Lower lobe of right lung (tissue), 2 donors: ENCODE data around the gene CCDC40. TPM values are rescaled to one million over a fixed set of nuclear protein-coding genes. Genes with fewer than 3 reads are reported as not detected.

Experiments used
- ATAC-seq, 2 donors: fragments of 200-7000 bp; cut with Tn5 transposase; one replicate each; pipeline ENCODE4 v1.9.1; 2020 to 2022; ENCODE audit warnings: mild to moderate bottlenecking in 2 of 2, moderate library complexity in 2 of 2
- DNase-seq: peaks from one replicate; pipeline ENCODE4 v3.0.0-alpha.2; 2020
- H3K27ac ChIP-seq: fragments of 200-600 bp; one replicate; pipeline ENCODE4 v1.8.0; 2022
- H3K27me3 ChIP-seq: fragments of 200-600 bp; one replicate; pipeline ENCODE4 v1.8.0; 2022; ENCODE audit warnings: low read depth
- H3K36me3 ChIP-seq: fragments of 200-600 bp; one replicate; pipeline ENCODE4 v1.8.0; 2022; ENCODE audit warnings: mild to moderate bottlenecking
- H3K4me1 ChIP-seq: fragments of 200-600 bp; one replicate; pipeline ENCODE4 v1.8.0; 2022
- H3K4me3 ChIP-seq: fragments of 200-600 bp; one replicate; pipeline ENCODE4 v1.8.0; 2022; ENCODE audit warnings: mild to moderate bottlenecking
- H3K9me3 ChIP-seq: fragments of 200-600 bp; one replicate; pipeline ENCODE4 v1.8.0; 2022
- CTCF ChIP-seq: fragments of 200-600 bp; IDR thresholded peaks from one replicate; pipeline ENCODE4 v1.8.0; 2022; ENCODE audit warnings: antibody characterized with exemption, mild to moderate bottlenecking
- intact Hi-C: fragments of 100-400 bp; cut with DNase I; formaldehyde crosslinking; loops from one replicate; pipeline ENCODE4 v1.11.0; 2022
- total RNA-seq: library from RNA; stranded (reverse); fragmentation: NEBNext Ultra II Directional; extraction: Animal tissue kit (Norgen Biotek cat#: 25700); gene quantifications from one replicate; pipeline ENCODE4 v1.2.1, GENCODE V29; 2021
- donor health status: DM: no; HTN: yes; CAD: no; lungs with severe emphysema.

The CCDC40 gene
- total RNA-seq, 1 donor from 2014 or later = 14.1 TPM

GRCh38 chr17:80115159-80115558, 78.7 kb downstream of the CCDC40 start:
- DNase-seq (no peak), ATAC-seq (no peak)
- Histone ChIP-seq H3K4me1 (no peaks in the 10 kb centered on the region), H3K27me3 (no peaks in the 10 kb centered on the region), H3K4me3 (no peak overlapping the region), H3K36me3 (peaks cover 22% of the 10 kb centered on the region), H3K27ac (no peak overlapping the region), H3K9me3 (no peaks in the 10 kb centered on the region)
- TF ChIP-seq CTCF = no peak
- intact Hi-C loops = no loop called here

GRCh38 chr17:80116276-80116920, 80.0 kb downstream of the CCDC40 start:
- H3K9me3 ChIP-seq = no peaks in the 10 kb centered on the region

GRCh38 chr17:80116921-80117380, 80.5 kb downstream of the CCDC40 start:
- H3K4me1 ChIP-seq = no peaks in the 10 kb centered on the region
- H3K4me3 ChIP-seq = no peak overlapping the region
- intact Hi-C loops = no loop called here
- no peaks in the 10 kb centered on the region for H3K27me3 ChIP-seq
- no peak for TF ChIP-seq CTCF
- DNase-seq (no peak), ATAC-seq (no peak)
- no peaks in the 10 kb centered on the region for H3K9me3 ChIP-seq
- peaks cover 22% of the 10 kb centered on the region for H3K36me3 ChIP-seq
- H3K27ac ChIP-seq = no peak overlapping the region

More at GRCh38 chr17:80116276-80116920, 80.0 kb downstream of the CCDC40 start:
- no peak for TF ChIP-seq CTCF
- no peak for DNase-seq
- Histone ChIP-seq H3K27ac (no peak overlapping the region), H3K4me1 (no peaks in the 10 kb centered on the region), H3K4me3 (no peak overlapping the region), H3K36me3 (peaks cover 22% of the 10 kb centered on the region), H3K27me3 (no peaks in the 10 kb centered on the region)
- ATAC-seq = no peak
- intact Hi-C loops = no loop called here

GRCh38 chr17:80117491-80118401, 81.3 kb downstream of the CCDC40 start:
- TF ChIP-seq CTCF = no peak
- intact Hi-C loops = no loop called here
- H3K9me3 ChIP-seq = no peaks in the 10 kb centered on the region
- DNase-seq = no peak
- H3K36me3 ChIP-seq = peaks cover 22% of the 10 kb centered on the region
- ATAC-seq = peak; percentile 11 to 25
- H3K4me3 ChIP-seq = no peak overlapping the region
- no peaks in the 10 kb centered on the region for H3K27me3 ChIP-seq
- H3K4me1 ChIP-seq = no peaks in the 10 kb centered on the region
- no peak overlapping the region for H3K27ac ChIP-seq

GRCh38 chr17:80118601-80119270, 82.3 kb downstream of the CCDC40 start:
- intact Hi-C loops = no loop called here
- Histone ChIP-seq H3K4me1 (no peaks in the 10 kb centered on the region), H3K27ac (no peak overlapping the region), H3K27me3 (no peaks in the 10 kb centered on the region), H3K9me3 (no peaks in the 10 kb centered on the region), H3K4me3 (no peak overlapping the region), H3K36me3 (peaks cover 22% of the 10 kb centered on the region)
- no peak for TF ChIP-seq CTCF
- DNase-seq (no peak), ATAC-seq (peak in 1 of 2 donors; percentile 4)
